HG02571 (cell line): ENCODE data around the gene S100Z.
"Not testable (repeated sequence)": the region's sequence is repeated elsewhere in the genome, so short reads cannot be mapped to it uniquely, and the experiment has no call there.

Experiments used
- ATAC-seq: cut with Tn5 transposase; IDR thresholded peaks from one replicate; pipeline ENCODE4 v1.9.1; 2021; ENCODE audit warnings: mild to moderate bottlenecking, moderate library complexity; ENCODE audit not compliant: unreplicated experiment

The S100Z gene

DNA sequence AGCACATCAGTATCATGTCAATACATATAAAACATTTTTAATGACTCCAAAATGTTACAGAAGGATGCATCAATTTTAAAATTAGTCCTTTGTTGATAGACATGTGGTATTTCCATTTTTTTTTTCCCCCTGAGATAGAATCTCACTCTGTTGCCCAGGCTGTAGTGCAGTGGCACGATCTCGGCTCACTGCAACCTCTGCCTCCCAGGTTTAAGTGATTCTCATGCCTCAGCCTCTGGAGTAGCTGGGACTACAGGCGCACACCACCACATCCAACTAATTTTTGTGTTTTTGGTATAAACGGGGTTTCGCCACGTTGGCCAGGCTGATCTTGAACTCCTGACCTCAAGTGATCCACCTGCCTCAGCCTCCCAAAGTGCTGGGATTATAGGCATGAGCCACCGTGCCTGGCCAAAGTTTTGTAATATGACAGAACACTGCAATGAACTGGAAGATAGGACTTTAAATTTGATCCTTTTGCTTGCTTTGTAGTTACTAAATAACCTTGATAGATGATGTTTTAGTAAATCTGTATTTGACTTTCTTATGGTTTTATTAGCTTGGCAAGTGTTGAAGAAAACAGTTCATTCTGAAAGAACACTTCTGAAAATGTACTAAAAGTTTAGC, 27.6 kb upstream of the S100Z start:
- not testable (repeated sequence) for ATAC-seq

- ATAC-seq, result not testable (repeated sequence)
Measured at GRCh38 chr5:76826416-76826815, 23.4 kb upstream of the S100Z start.

DNA sequence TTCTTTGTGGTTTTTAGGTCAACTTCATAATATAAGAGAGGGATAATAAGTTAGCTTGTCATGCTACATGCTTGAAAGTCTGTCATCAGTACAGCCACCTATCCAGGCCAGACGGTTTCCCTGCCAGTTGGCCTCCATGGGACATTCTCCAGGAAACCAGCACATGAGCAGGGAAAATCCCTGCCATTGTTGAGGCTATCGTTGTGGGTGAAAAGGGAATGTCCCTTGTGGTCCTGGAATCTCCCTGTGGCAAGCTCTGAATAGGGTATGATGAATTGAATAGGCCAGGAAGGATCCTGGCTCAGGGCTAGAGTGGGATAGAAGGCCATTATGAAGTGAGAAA, 18.7 kb upstream of the S100Z start:
- ATAC-seq, result no peak

DNA sequence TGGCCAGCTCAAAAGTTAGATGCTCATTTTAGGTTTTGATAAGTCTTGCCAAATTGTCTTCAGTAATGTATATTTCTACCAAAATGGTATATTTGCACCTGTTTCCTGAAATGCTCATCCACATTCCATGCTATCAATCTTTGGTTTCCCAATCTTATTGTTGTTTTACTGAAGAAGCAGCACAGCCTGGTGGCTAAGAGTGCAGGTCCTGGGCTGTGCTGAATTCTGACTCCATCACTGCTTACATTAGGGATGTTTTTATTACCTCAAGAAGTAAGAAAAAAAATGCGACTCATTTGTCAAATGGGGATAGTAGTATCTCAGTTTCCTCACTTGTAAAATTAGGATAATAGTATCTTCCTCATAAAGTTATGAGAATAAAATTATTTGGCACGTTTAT, 13.6 kb upstream of the S100Z start:
- ATAC-seq, result no peak

DNA sequence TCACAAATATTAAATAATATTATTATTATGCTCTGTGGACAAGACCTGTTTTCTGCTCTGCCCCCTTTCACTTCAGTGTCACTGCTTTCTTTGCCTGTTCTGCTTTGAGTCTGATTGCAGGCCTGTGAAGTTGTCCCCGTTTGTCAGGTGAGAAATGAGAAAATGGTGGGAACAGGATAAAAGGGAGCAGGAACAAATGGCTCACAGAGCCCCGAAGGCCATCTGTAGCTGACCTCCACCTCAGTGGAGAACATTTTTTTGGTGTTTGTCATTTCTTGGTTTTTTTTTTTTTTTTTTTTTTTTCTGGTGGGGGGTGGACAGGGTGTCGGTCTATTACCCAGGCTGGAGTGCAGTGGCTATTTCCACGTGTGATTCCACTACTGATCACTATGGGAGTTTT, 13.2 kb upstream of the S100Z start:
- ATAC-seq, result no peak

GRCh38 chr5:76838481-76839261, 11.1 kb upstream of the S100Z start:
- ATAC-seq, result no peak

DNA sequence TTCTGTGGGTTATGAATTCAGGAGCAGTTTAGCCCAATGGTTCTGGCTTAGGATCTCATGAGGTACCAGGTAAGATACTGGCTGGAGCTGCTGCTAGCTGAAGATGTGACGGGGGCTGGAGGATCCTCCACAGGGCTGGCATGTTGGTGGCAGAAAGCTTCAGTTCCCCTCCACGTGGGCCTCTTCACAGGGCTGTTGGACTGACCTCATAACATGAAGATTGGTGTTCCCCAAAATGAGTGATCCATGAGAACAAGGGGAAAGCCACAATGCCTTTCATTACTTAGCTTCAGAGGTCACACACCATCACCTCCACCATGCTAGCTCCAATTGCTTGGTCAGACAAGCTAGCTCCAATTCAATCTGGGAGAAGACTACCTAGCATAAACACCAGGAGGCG, 8.5 kb upstream of the S100Z start:
- ATAC-seq, result no peak

- no peak for ATAC-seq
Measured at GRCh38 chr5:76845890-76846289, 3.9 kb upstream of the S100Z start.

DNA sequence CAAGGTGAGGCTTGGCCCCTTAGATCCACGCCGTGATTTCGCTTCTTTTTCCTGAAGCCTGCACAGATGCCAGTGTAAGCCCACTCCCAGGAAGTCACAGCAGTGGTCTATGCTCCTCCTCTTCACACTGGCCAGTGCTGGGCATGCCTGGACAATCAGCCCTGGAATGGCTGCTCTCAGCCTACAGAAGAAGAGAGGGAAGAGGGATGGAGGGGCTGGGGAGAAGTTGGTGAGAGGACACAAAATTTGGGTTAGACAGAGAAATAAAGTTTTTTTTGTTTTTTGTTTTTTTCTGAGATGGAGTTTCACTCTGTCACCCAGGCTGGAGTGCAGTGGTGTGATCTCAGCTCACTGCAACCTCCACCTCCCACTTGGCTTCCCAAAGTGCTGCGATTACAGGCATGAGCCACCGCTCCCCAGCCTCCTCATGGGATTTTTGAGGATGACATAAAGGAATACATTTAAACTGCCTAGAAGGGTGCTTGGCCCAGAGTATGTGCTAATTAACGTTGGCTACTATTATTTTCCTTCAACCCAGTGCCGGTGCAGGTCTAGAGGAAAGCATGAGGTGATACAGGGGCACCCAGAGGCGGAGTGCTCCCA, 830 bp downstream of the S100Z start:
- no peak for ATAC-seq

GRCh38 chr5:76851728-76852369, 2.0 kb downstream of the S100Z start:
- no peak for ATAC-seq

GRCh38 chr5:76852772-76853171, 3.0 kb downstream of the S100Z start:
- ATAC-seq, result no peak

DNA sequence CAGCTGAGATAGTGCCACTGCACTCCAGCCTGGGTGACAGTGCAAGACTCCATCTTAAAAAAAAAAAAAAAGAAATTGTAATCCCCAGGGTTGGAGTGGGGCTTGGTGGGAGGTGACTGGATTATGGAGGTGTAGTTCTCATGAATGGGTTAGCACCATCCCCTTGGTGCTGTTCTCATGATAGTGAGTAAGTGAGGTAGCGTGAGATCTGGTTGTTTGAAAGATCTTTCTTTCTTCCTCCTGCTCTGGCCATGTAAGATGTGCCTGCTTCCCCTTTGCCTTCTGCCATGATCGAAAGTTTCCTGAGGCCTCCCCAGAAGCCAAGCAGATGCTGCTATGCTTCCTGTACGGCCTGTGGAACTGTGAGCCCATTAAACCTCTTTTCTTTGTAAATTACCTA, 3.9 kb downstream of the S100Z start:
- not testable (repeated sequence) for ATAC-seq

DNA sequence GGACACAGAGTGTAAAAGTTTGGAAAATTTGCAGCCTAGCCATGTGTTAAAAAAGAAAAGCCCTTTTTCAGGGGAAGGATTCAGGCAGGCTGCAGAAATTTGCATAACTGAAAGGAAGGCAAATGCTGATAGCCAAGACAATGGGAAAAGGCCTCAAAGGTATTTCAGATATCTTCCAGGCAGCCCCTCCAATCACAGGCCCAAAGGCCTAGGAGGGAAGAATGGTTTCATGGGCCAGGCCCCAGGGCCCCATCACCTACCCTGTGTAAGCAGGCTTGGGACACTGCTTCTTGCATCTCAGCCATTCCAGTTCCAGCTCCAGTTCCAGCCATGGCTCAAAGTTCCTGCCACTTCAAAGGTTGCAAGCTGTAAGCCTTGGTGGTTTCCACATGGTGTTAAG, 4.8 kb downstream of the S100Z start:
- no peak for ATAC-seq

GRCh38 chr5:76855501-76855900, 5.7 kb downstream of the S100Z start:
- ATAC-seq, result not testable (repeated sequence)

GRCh38 chr5:76855961-76856360, 6.1 kb downstream of the S100Z start:
- no peak for ATAC-seq

GRCh38 chr5:76856800-76857199, 7.0 kb downstream of the S100Z start:
- ATAC-seq, result not testable (repeated sequence)

- no peak for ATAC-seq
Measured at GRCh38 chr5:76859591-76860247, 9.9 kb downstream of the S100Z start.

DNA sequence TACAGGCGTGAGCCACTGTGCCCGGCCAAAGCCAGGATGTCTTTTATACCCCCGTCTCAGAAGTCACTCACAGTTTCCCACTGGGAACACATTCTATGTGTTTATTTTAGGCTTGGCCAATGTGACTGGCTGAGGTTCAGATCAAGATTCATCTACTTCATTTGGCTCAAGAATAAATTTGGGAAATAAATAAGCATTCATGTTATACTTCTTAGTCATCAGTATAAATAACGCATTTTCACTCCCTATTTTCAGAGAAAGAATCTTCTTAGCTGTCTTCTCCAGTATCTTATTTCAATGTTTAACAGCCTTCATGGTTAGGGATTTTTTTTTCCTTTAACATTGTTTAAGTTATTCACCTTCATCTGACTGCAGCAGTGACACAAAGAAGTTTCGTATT, 11.8 kb downstream of the S100Z start:
- no peak for ATAC-seq

- no peak for ATAC-seq
Measured at GRCh38 chr5:76863001-76863400, 13.2 kb downstream of the S100Z start.

DNA sequence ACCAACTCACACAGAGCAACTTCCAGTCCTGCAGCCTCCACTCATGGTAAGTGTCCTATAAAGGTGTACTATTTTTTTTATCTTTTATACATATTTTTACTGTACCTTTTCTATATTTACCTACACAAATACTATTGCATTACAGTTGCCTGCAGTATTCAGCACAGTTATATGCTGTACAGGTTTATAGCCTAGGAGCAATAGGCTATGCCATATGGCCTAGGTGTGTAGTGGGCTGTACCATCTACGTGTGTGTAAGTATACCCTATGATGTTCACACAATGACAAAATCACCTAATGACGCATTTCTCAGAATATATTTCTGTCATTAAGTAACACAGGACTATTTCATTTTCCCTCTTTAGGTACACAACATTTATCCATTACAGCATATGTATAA, 16.7 kb downstream of the S100Z start:
- no peak for ATAC-seq

DNA sequence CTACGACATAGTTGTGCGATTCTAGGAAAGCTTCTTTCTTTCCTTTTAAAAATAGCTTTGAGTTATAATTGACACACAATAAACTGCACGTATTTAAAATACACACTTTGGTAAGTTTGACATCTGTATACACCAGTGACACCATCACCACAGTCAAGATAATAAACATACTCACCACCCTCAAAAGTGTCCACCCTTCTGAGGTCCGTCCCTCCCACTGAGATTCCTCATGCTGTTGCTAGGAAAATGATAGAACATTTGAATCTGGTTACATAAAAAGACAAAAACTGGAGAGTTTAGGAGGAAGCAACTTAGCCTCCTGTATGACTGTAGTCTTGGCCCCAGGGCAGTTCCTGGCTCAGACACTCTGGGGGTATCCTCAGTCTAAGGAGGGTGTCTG, 17.2 kb downstream of the S100Z start:
- ATAC-seq, result no peak
